HG02678 (cell line): ENCODE measurements around the gene PLAAT5.
A peak's percentile ranks its signal among the peaks of the same experiment; 100 is the strongest.
"Not testable (repeated sequence)": the region's sequence is repeated elsewhere in the genome, so short reads cannot be mapped to it uniquely, and the experiment has no call there.

Source experiments
- ATAC-seq: cut with Tn5 transposase; IDR thresholded peaks from one replicate; pipeline ENCODE4 v1.9.1; 2021; ENCODE audit warnings: mild to moderate bottlenecking, moderate library complexity; ENCODE audit not compliant: unreplicated experiment

The PLAAT5 gene, protein sequence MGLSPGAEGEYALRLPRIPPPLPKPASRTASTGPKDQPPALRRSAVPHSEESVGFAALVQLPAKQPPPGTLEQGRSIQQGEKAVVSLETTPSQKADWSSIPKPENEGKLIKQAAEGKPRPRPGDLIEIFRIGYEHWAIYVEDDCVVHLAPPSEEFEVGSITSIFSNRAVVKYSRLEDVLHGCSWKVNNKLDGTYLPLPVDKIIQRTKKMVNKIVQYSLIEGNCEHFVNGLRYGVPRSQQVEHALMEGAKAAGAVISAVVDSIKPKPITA

GRCh38 chr11:63490551-63491239 is at the start of gene PLAAT5:
Gene PLAAT5 (minus strand): TSS chr11:63491167. CDS start chr11:63491034, 133 bp downstream.
- ATAC-seq: no peak

GRCh38 chr11:63537293-63538101 is 46.5 kb upstream of the PLAAT5 start:
- no peak for ATAC-seq

DNA sequence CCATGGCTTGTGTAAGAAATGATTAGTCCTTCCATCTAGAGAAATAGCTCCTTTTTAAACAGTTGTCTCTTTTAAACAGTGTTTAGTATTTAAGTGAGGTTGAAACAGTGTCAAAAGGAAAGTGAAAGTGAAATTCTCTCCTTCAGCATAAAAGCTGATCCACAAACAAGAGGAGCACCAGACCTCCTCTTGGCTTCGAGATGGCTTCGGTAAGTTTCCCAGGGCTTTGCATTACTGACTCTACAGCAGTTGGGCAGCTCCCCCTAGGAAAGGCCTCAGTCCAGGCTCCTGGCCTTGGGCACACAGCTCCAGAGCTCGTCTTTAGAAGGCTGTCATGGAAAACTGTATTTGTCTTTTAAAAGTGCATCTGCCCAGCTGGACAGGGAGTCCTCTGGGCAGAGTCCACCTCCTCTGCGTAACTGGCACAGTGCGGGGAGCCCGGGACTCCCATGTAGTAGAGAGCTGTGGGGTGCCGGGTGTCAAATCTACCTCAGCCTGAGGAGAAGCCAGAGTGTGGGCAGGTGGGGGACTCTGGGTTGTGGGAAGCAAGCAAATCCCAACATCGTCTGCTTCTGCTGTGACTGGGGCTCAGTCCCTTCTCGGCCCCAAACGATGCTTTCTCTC is 45.8 kb upstream of the PLAAT5 start, which contains the start of gene PLAAT4:
Gene PLAAT4, plus strand, starts transcription at position 140 of the 624 bp plus-strand sequence. Its CDS starts 61 bp downstream, at position 201.
- ATAC-seq: peak; percentile 34

GRCh38 chr11:63535734-63536133 is 44.8 kb upstream of the PLAAT5 start:
- ATAC-seq: no peak

DNA sequence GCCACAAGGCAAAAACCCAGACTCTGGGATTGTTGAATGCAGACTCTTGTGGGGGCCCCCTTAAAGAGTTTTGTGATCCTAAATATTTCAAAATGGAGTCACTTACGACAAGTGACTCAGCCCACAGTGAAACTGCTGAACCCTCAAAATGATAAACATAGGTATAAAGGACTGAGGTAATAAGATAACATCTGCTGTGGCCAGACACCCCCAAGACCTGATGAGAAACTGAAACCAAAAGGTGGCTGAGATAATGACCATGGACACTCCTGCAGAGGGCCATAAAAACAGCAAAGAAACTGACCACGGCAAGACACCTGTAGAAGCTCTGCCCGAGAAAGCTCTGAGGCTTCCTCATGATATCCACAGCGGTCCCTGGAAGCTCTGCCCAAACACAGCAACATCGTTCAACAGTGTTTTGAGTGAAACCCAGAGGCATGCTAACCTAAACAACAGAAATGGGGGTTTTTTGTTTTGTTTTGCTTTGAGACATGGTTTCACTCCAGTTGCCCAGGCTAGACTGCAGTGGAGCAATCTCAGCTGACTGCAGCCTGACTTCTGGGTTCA is 44.0 kb upstream of the PLAAT5 start:
- peak; percentile 54 for ATAC-seq

DNA sequence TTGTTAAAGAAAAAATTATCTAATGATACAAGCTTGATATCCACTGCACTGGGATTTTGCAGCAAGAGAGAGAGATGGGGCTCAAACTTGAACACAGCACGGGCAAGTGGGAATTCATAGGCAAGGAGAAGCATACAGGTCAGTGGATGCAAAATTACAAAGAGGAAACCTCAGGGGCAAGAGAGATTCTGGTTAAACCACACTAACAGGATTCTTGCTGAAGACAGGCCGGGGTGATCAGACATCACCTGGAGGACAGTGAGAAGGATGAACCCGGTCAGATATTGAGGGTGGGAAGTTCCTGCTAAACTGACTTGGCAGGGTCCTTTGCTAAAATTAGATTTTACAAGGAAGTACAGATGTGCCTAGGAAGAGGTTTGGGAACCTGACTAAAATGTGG is 43.1 kb upstream of the PLAAT5 start:
- ATAC-seq: no peak

- ATAC-seq: no peak
Measured at GRCh38 chr11:63532799-63533475, 42.0 kb upstream of the PLAAT5 start.

DNA sequence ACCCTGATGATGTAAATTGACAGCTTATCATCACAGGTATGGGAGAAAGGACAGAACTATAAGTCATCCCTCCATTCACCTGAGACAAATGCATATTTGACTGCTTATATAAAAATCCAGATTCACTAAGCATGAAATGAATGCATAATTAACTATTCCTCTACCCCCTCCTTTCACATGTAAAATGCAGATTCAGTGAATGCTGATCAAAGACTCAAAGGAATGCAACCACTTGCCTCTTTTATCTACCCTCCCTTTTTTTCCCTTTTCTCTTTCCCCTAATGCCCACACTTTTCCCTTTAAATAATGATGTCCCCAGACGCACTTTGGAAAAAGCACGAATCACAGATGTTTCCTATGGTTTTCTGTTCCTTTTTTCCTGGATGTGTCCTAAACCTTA is 41.1 kb upstream of the PLAAT5 start:
- ATAC-seq: no peak

DNA sequence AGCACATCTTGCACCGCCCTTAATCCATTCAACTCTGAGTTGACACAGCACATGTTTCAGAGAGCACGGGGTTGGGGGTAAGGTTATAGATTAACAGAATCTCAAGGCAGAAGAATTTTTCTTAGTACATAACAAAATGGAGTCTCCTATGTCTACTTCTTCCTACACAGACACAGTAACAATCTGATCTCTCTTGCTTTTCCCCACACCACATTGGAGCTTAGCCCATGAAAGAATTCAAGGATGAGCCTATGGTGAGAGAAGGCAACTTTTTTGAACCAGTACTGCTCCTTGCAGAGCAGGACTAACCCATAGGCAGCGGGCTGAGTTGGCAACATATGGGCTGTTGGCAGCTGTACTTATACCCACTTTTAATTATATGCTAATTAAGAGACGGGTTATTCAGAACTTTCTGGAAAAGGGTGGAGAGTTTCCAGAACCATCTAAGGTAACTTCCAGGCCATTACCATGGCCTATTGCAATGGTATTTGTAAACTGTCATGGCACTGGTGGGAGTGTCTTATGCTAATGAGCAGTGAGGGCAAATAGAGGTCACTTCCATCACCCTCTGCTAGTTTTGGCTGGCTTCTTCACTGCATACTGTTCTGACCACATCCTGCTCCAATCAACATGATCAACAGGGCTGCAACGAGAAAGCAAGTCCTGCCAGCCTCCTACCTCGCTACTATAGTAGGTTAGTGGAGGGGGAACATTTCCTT is 40.3 kb upstream of the PLAAT5 start:
- ATAC-seq: peak; percentile 70

DNA sequence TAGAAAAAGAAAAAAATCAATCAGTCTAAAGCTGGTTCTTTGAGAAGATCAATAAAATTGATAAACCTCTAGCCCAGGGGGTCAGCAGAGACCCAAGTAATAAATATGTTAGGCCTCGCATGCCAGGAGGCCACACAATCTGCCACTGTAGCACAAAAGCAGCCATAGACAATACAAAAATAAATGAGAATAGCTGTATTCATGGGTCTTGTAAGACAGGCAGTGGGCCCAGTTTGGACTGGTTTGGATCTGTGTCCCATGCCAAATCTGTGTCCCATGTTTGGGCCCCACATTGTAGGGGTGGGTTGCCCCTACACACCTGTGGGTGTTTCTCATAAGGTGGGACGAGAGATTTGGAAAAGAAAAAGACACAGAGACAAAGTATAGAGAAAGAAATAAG is 39.1 kb upstream of the PLAAT5 start:
- ATAC-seq: no peak

DNA sequence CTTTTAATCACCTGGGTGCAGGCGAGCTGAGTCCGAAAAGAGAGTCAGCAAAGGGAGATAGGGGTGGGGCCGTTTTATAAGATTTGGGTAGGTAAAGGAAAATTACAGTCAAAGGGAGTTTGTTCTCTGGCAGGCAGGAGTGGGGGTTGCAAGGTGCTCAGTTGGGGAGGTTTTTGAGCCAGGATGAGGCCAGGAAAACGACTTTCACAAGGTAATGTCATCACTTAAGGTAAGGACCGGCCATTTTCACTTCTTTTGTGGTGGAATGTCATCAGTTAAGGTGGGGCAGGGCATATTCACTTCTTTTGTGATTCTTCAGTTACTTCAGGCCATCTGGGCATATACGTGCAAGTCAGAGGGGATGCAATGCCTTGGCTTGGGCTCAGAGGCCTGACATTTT is 38.4 kb upstream of the PLAAT5 start:
- ATAC-seq: not testable (repeated sequence)

GRCh38 chr11:63528729-63529278 is 37.8 kb upstream of the PLAAT5 start:
- ATAC-seq: not testable (repeated sequence)

DNA sequence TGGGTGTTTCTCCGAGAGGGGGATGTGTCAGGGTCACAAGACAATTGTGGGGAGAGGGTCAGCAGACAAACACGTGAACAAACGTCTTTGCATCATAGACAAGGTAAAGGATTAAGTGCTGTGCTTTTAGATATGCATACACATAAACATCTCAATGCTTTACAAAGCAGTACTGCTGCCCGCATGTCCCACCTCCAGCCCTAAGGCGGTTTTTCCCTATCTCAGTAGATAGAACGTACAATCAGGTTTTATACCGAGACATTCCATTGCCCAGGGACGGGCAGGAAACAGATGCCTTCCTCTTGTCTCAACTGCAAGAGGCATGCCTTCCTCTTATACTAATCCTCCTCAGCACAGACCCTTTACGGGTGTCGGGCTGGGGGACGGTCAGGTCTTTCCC is 37.2 kb upstream of the PLAAT5 start:
- ATAC-seq: not testable (repeated sequence)

GRCh38 chr11:63527667-63528066 is 36.7 kb upstream of the PLAAT5 start:
- no peak for ATAC-seq

GRCh38 chr11:63523151-63523550 is 32.2 kb upstream of the PLAAT5 start:
- no peak for ATAC-seq

GRCh38 chr11:63521896-63522295 is 30.9 kb upstream of the PLAAT5 start:
- ATAC-seq: no peak

- no peak for ATAC-seq
Measured at GRCh38 chr11:63520606-63521170, 29.7 kb upstream of the PLAAT5 start.

DNA sequence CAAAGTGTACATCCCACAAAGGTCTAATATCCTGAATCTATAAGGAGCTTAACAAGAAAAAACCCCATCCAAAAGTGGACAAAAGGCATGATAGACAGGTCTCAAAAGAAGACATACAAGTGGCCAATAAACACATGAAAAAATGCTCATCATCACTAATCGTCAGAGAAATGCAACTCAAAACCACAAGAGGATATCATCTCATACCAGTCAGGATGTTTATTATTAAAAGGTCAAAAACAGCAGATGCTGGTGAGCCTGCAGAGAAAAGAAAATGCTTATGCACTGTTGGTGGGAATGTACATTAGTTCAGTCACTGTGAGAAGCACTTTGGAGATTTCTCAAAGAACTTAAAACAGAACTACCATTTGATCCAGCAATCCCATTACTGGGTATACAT is 27.6 kb upstream of the PLAAT5 start:
- no peak for ATAC-seq

DNA sequence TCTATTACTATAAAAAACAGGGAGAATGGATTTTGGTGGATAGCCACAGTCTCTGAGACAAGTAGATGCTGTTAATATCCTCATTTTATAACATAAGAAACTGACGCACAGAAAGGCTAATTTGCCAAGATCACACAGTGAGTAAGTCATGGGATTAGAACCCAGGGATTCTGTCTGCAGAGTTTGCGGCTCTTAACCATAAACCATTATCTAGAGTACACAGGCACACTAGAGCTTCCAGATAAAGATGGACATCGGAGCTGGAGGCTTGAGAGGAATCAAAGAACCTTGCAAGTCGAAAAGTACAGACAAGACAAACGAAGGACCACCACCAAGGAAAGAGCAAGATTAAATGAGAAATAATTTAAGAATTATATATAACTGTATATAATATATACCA is 26.2 kb upstream of the PLAAT5 start:
- no peak for ATAC-seq
